Activated naive CD4-positive, alpha-beta T cell treated with anti-CD3 and anti-CD28 coated beads, Interleukin-2, amount 50 U/mL, for 72 hours (primary cell): Measurements from ENCODE around the gene L3MBTL1. TPM values are rescaled to one million over a fixed set of nuclear protein-coding genes. Genes with fewer than 3 reads are reported as not detected.

ENCODE experiments used
- ATAC-seq, 2 donors: fragments of 150-1000 bp; cut with Tn5 transposase; 2 replicates each; pipeline ENCODE4 v1.10.0; 2021; ENCODE audit warnings: mild to moderate bottlenecking in 2 of 2, moderate library complexity in 2 of 2
- DNase-seq, 2 donors: peaks; one replicate each; pipeline ENCODE4 v3.0.0; 2021 to 2022; ENCODE audit warnings: low spot score in 2 of 2
- H3K27ac Mint-ChIP-seq, 2 donors: one replicate each; pipeline ENCODE4 v1.8.0; 2022; ENCODE audit warnings: mild to moderate bottlenecking in 2 of 2, mixed read lengths in 2 of 2
- H3K36me3 Mint-ChIP-seq, 2 donors: one replicate each; pipeline ENCODE4 v1.8.0; 2022; ENCODE audit warnings: mixed read lengths in 2 of 2
- H3K9me3 Mint-ChIP-seq, 2 donors: one replicate each; pipeline ENCODE4 v1.8.0; 2022; ENCODE audit warnings: mixed read lengths in 2 of 2
- total RNA-seq, 2 donors: library from RNA; stranded (reverse); gene quantifications; one replicate each; pipeline ENCODE4 v1.2.3, GENCODE V29; 2022

Gene L3MBTL1
- total RNA-seq, 2 donors from 2014 or later: 9.1 to 15.3 TPM

DNA sequence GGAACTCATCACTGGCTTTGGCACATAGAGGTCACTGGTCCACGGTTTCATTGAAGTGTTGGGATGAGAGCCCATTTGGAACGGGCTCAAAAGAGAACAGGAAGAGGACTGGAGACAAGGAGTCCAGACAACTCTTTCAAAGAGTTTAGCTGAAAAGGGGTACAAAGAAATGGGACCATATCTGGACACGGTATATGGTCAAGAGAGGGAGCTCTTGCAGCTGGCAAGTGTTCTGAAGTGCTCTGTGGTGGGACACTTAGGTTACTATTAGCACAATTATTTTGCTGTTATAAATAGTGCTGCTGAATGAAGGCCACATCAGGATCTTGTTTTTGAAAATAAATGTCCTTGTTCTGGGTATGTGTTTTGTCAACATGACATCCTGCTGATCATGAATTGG lies 55.9 kb downstream of the L3MBTL1 start:
- DNase-seq (no peak), ATAC-seq (no peak)
- H3K9me3 Mint-ChIP-seq: no peaks in the 10 kb centered on the region
- no peaks in the 10 kb centered on the region for H3K36me3 Mint-ChIP-seq
- H3K27ac Mint-ChIP-seq: no peak overlapping the region

DNA sequence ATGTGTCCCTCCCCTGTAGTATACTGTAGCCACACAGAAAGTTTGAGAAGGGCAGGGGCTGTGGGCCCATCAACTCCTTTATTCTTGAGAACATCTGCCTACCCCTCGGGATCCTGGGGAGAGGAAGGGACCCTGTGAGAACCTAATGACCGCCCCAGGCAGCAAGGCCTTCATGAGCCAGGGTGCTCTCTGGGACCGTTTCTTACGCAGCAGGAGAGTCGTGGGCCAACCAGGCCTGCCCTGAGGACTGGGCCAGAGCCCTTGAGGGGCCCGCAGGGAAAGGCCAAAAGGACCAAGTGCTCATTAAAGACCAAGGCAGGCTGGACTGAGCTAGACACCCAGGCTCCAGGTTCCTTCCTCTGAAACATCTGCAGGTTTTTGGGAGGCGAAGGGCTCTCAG lies 56.5 kb downstream of the L3MBTL1 start:
- H3K9me3 Mint-ChIP-seq: no peaks in the 10 kb centered on the region
- DNase-seq: no peak
- H3K27ac Mint-ChIP-seq: peak overlapping the region in 1 of 2 donors; percentile 38
- no peak for ATAC-seq
- H3K36me3 Mint-ChIP-seq: no peaks in the 10 kb centered on the region

DNA sequence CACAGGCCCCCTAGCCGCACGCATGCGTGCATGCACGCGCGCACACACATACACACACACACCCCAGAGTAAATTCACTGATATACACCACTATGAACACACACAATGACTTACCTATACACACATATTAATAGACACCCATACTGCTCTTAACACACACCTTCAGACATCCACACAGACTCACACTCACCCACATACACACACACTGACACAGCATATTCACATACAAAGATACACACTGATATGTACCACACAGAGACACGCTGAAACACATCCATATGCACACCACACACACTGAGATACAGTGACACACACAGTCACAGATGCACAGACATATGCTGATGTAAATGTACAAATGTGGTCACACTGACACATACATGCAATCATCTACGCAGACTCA lies 57.0 kb downstream of the L3MBTL1 start:
- no peaks in the 10 kb centered on the region for H3K36me3 Mint-ChIP-seq
- ATAC-seq: no peak
- DNase-seq: no peak
- no peak overlapping the region for H3K27ac Mint-ChIP-seq
- no peaks in the 10 kb centered on the region for H3K9me3 Mint-ChIP-seq

DNA sequence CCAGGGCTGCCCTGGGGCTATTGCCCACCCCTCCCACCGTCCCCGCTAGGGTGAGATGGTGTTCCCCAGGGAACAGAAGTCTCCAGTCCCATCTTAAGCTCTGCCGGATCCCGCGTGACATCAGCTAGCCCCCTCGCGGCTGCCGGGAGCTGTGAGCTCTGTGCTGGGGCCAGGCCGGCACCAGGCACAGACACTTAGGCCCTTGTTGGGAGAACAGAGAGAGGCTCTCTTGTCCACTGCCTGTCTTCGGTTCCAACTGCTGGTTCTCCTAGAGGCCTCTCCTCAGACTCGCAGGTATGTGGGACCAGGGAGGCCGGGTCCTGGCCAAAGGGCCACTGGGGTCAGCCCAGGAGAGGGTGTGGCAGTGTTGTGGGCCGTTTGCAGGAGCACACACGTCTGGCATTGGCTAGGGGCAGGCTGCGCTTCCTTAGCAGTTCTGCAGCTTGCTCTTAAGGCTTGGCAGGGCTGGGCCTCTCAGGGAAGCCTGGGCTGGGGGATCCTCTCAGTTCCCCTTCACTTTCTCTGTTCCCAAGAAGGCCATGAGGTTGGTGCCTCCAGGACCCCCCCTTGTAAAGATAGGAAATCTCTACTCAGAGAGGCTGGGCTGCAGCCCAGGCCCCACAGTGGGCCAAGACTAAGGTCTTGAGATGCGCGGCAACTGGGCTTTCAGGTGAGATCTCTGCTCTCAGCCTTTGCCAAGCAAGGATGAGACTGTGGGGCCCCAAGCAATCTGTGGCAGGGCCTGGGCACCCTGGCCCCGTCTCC lies 57.7 kb downstream of the L3MBTL1 start:
- ATAC-seq (no peak), DNase-seq (no peak)
- Mint-ChIP-seq H3K9me3 (no peaks in the 10 kb centered on the region), H3K36me3 (no peaks in the 10 kb centered on the region), H3K27ac (no peak overlapping the region)

DNA sequence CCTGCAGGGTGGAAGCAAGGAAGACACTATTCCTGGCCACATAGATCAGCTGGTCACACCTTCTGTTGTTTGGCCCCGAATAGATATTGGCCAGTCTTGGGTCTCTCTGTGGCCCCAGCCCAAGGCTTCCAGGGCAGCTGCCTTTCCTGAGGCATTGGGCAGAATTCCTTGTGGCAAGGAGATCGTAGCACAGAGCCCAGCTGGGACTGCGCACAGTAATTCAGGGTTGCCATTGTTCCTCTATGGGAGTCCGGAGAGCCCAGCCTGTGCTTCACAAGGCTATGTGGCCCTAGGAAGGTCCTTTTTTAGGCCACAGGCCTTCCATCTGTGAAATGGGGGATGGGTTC lies 58.2 kb downstream of the L3MBTL1 start:
- no peaks in the 10 kb centered on the region for H3K36me3 Mint-ChIP-seq
- H3K9me3 Mint-ChIP-seq: no peaks in the 10 kb centered on the region
- H3K27ac Mint-ChIP-seq: no peak overlapping the region
- ATAC-seq (no peak), DNase-seq (no peak)

DNA sequence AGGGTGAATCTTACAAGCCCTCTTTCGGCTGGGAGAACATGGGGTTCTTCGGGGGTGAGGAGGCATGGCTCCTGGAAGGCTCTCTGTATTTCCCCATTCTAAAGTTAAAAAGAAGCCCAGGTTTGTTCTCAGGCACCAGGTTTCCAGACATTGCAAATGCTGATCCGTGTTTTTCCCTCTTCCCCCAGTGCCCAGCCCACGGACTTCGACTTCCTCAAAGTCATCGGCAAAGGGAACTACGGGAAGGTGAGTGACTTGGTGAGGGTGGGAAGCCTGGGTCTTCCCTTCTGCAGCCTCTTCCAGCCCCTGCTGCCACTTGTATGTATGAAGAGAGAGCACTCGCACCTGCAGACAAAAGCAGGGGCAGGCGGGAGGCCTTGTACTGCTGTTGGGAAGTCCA lies 60.0 kb downstream of the L3MBTL1 start:
- Mint-ChIP-seq H3K36me3 (no peaks in the 10 kb centered on the region), H3K9me3 (no peaks in the 10 kb centered on the region), H3K27ac (no peak overlapping the region)
- ATAC-seq (no peak), DNase-seq (no peak)

DNA sequence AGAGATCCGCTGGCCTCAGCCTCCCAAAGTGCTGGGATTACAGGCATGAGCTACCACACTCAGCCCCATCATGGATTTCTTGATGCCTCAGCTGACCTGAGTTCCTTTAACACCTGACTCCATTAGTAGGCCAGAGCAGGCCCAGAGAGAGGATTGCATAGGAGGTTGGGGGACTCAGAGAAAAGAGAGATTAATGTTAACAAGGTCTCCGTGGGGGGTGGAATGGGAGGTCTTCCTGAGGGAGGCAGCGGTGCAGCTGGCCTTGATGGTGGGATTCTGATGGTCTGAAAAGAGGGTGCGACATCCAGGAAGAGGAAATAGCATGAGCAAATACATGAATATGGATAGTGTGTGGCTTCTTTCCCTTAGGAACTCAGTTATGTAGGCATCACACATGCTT lies 61.2 kb downstream of the L3MBTL1 start:
- H3K9me3 Mint-ChIP-seq: no peaks in the 10 kb centered on the region

DNA sequence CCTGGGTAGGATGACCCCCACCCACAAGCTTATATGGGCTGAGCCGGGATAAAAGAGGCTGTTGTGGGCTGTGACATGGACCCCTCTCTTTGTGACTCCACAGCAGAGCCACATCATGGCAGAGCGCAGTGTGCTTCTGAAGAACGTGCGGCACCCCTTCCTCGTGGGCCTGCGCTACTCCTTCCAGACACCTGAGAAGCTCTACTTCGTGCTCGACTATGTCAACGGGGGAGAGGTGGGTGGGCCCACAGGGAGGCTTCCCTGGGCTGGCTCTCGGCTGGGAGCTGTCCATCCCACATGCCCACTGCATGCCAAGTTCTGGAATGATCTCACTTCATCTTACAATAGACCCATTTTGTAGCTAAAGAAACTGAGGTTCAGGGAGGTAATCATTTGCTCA lies 61.8 kb downstream of the L3MBTL1 start:
- Mint-ChIP-seq H3K36me3 (no peaks in the 10 kb centered on the region), H3K9me3 (no peaks in the 10 kb centered on the region), H3K27ac (no peak overlapping the region)
- ATAC-seq (no peak), DNase-seq (no peak)

More for the DNA sequence above, 61.2 kb downstream of the L3MBTL1 start:
- H3K27ac Mint-ChIP-seq: peak overlapping the region in 1 of 2 donors; percentile 57
- ATAC-seq: no peak
- no peak for DNase-seq
- H3K36me3 Mint-ChIP-seq: no peaks in the 10 kb centered on the region

DNA sequence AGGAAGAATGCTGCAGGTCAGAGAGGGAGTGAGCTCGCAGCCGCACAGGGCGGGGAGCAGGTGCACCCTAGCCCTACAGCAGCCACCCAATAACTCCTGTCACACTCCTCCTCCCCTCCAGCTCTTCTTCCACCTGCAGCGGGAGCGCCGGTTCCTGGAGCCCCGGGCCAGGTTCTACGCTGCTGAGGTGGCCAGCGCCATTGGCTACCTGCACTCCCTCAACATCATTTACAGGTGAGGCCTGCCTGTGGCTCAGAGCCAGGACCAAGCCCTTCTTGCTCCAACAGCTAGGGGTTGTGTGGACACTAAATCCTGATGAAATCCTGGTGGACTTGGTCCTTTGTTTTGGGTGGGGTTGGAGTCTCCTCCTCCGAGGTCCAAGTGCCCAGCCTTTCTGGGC lies 63.0 kb downstream of the L3MBTL1 start:
- Mint-ChIP-seq H3K9me3 (no peaks in the 10 kb centered on the region), H3K36me3 (no peaks in the 10 kb centered on the region), H3K27ac (no peak overlapping the region)
- DNase-seq: no peak
- ATAC-seq: no peak

DNA sequence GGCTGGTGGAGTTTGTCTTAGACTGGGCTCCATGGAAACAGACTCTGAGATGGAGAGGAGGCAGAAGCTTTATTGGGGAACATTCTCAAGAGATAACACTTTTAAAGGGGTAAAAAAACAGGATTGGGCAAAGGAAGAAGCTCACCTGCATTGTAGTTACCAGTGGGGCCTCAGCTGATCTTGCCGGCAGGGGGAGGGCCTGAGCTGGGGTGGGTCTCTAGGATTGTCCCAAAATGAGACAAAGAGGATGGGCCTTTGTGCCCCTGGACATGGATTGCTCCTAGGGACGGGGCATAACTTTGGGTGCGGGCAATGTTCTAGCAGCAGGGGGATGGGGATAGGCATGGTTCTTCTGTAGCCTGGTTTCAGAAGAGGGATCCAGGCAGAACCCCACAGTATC lies 63.8 kb downstream of the L3MBTL1 start:
- H3K9me3 Mint-ChIP-seq: no peaks in the 10 kb centered on the region
- no peak for DNase-seq
- ATAC-seq: no peak
- H3K36me3 Mint-ChIP-seq: no peaks in the 10 kb centered on the region
- H3K27ac Mint-ChIP-seq: no peak overlapping the region

DNA sequence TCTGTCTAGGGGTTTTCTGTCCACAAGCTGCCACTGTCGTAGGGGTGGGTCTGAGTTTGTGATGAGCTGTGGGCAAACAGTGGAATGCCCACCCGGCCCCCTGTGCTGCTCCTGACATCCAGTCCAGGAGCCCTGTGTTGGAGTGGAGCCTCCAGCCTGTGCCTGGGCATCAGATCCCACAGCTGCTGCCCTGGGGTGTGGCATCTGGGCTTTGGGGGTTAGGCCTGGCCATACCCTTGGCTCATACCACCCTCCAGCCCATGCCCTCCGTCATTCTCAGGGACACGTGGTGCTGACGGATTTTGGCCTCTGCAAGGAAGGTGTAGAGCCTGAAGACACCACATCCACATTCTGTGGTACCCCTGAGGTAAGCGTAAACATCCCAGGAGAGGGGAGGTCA lies 64.3 kb downstream of the L3MBTL1 start:
- Mint-ChIP-seq H3K36me3 (no peaks in the 10 kb centered on the region), H3K9me3 (no peaks in the 10 kb centered on the region), H3K27ac (no peak overlapping the region)
- ATAC-seq (no peak), DNase-seq (no peak)

DNA sequence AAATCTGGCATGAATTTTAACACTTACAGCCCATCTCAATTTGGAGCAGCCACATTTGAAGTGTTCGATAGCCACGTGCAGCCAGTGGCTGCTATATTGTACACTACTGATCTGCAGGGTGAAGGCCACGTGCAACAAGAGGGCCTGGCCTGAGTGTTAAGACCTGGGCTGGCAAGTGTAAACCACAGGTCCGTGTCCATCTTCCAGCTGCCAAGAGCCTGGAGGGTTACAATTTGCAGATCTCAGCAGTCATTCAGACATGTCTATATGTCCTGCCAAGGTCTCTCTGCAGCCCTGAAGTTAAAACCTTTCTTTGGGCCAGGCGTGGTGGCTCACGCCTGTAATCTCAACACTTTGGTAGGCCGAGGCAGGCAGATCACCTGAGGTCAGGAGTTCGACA lies 65.4 kb downstream of the L3MBTL1 start:
- DNase-seq: no peak
- Mint-ChIP-seq H3K27ac (no peak overlapping the region), H3K36me3 (no peaks in the 10 kb centered on the region), H3K9me3 (no peaks in the 10 kb centered on the region)
- no peak for ATAC-seq

DNA sequence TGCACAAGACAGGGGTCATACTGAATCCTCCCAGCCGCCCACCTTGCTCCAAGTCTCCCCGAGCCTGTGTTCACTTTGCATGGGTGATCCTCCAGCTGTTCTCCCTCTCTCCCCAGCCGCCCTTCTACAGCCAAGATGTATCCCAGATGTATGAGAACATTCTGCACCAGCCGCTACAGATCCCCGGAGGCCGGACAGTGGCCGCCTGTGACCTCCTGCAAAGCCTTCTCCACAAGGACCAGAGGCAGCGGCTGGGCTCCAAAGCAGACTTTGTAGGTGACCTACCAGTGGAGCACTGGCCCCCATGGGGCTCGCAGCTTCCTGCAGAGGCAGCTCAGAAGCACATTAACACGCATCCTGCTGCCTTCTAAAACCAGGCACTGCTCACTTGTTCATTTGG lies 68.6 kb downstream of the L3MBTL1 start:
- H3K27ac Mint-ChIP-seq: no peak overlapping the region
- H3K9me3 Mint-ChIP-seq: no peaks in the 10 kb centered on the region
- H3K36me3 Mint-ChIP-seq: no peaks in the 10 kb centered on the region
- DNase-seq (no peak), ATAC-seq (no peak)

DNA sequence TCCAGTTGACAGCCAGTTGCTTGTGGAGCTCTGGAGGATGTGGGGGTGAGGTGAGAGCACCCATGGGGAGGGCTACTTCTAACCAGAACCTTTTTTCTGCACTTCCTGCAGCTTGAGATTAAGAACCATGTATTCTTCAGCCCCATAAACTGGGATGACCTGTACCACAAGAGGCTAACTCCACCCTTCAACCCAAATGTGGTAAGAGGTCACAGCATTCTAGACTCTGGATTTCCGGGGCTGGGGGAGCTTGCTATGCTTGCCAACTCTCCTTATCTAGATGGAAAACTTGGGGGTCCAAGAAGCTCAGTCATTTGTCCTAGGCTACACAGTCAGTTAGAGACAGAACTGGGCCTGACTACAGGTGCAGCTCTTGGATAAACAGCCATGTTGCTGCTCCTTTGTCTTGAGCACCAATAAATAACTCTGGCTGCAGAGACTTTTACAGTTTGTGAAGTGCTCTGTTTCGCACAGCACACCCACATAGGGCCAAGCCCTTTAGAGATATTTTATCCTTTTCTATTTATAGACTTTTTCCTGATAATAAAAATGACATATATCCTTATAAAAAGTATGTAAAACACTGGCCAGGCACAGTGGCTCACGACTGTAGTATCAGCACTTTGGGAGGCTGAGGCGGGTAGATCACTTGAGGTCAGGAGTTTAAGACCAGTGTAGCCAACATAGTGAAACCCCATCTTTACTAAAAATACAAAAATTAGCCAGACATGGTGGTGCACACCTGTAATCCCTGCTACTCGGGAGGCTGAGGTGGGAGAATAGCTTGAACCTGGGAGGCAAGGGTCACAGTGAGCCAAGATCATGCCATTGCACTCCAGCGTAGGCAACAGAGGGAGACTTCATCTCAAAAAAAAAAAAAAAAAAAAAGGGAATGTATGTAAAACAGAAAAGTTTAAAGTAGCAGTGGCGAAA lies 72.6 kb downstream of the L3MBTL1 start:
- no peak for ATAC-seq
- Mint-ChIP-seq H3K9me3 (no peaks in the 10 kb centered on the region), H3K27ac (no peak overlapping the region), H3K36me3 (no peaks in the 10 kb centered on the region)
- no peak for DNase-seq

DNA sequence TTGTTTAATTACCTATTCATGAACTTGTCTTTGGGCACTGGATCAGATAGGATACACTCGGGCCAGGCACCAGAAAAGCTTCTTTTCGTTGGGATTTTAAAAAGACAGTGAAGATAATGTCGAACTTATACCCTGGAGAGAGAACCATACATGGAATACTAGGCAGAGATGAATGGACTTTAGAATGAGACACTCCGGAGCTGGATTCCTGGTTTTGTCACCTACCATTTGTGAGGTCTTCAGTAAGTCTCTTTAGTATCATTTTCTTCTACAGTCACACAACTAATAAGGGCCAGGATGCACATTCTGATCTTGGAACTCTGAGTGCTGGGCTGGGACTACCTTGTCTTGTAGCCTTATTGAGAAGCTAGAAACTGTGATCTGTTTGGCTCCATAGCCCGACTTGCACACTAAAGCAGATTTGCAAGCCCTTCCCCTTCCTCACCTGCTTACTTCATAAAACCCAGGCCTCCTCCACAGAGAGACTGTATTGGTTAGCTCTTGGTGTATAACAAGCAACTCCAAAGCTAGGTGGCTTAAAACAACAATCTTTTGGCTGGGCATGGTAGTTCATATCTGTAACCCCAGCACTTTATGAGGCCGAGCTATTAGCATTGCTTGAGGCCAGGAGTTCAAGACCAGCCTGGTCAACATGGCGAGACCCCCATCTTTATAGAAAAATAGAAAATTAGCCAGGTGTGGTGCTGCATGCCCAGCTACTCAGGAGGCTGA lies 75.8 kb downstream of the L3MBTL1 start:
- no peak overlapping the region for H3K27ac Mint-ChIP-seq
- ATAC-seq (no peak), DNase-seq (no peak)
- no peaks in the 10 kb centered on the region for H3K9me3 Mint-ChIP-seq
- no peaks in the 10 kb centered on the region for H3K36me3 Mint-ChIP-seq

DNA sequence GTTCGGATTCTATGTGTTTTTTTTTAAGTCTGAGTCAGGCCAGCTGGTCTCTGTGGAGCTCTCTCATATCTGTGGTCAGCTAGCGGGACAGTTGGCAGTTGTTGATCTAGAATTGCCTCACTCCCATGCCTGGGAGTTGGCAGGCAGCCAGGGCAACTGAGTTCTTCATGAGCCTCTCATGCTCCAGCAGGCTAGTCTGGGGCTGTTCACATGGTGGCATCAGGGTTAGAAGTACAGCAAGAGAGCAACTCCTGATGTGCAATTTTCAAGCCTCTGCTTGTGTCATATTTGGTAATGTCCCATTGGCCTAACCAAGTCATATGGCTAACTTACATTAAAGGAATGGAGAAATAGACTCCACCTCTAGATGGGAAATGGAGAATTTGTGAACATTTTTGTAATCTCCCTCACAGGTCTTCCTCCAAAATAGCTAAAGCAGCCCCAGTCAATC lies 76.5 kb downstream of the L3MBTL1 start:
- DNase-seq: no peak
- no peak for ATAC-seq
- Mint-ChIP-seq H3K27ac (no peak overlapping the region), H3K36me3 (no peaks in the 10 kb centered on the region), H3K9me3 (no peaks in the 10 kb centered on the region)

DNA sequence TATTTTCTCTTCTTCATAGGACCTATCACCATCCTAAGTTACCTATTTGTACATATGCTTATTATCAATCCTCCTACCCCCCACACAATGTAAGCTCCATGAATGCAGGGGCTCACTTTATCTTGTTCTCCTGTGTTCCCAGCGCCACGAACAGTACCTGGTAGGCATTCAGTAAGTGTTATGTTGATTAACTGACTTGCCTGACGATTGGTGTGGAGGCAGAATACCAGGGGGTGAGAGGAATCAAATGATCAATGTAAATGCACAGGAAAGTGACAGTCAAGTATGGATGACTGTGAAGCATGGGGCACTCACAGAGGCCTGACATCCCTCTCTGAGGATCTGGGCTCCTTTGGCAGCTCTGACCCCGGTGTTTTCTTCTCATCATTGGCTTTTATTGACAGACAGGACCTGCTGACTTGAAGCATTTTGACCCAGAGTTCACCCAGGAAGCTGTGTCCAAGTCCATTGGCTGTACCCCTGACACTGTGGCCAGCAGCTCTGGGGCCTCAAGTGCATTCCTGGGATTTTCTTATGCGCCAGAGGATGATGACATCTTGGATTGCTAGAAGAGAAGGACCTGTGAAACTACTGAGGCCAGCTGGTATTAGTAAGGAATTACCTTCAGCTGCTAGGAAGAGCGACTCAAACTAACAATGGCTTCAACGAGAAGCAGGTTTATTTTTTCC lies 77.1 kb downstream of the L3MBTL1 start:
- no peak for DNase-seq
- ATAC-seq: no peak
- H3K27ac Mint-ChIP-seq: no peak overlapping the region
- H3K9me3 Mint-ChIP-seq: no peaks in the 10 kb centered on the region
- H3K36me3 Mint-ChIP-seq: no peaks in the 10 kb centered on the region
